ENCODE measurements around the gene UBTD2.
A peak's percentile ranks its signal among the peaks of the same experiment; 100 is the strongest.

UBTD2 gene

GRCh38 chr5:172194985-172195774 is 88.4 kb downstream of the UBTD2 start:
- no peak for DNase-seq (ENCODE audit: low read depth in 2 of 2)

- DNase-seq (ENCODE audit: low read depth in 2 of 2), result no peak
Observed at GRCh38 chr5:172193872-172194271, 89.7 kb downstream of the UBTD2 start, which contains the start of gene EFCAB9. TSS of gene EFCAB9 (plus strand) at chr5:172194172. CDS start at chr5:172194173, 1 bp downstream.

- no peak for DNase-seq (ENCODE audit: low read depth in 2 of 2)
Observed at GRCh38 chr5:172189693-172190296, 93.8 kb downstream of the UBTD2 start.

- DNase-seq (ENCODE audit: low read depth in 2 of 2), result no peak
Observed at GRCh38 chr5:172188893-172189692, 94.5 kb downstream of the UBTD2 start.

- peak; percentile 77 to 85 for DNase-seq (ENCODE audit: low read depth in 2 of 2)
Observed at GRCh38 chr5:172188033-172188892, 95.3 kb downstream of the UBTD2 start, which contains the start of gene STK10. TSS of gene STK10 (minus strand) at chr5:172188224. CDS start at chr5:172188042, 182 bp downstream.

- DNase-seq (ENCODE audit: low read depth in 2 of 2), result peak in 1 of 2 experiments; percentile 63
Observed at GRCh38 chr5:172187118-172188032, 96.2 kb downstream of the UBTD2 start.

- DNase-seq (ENCODE audit: low read depth in 2 of 2), result no peak
Observed at GRCh38 chr5:172186114-172186695, 97.4 kb downstream of the UBTD2 start.

GRCh38 chr5:172185096-172185461 is 98.5 kb downstream of the UBTD2 start:
- DNase-seq (ENCODE audit: low read depth in 2 of 2), result no peak

- no peak for DNase-seq (ENCODE audit: low read depth in 2 of 2)
Observed at GRCh38 chr5:172183881-172184280, 99.7 kb downstream of the UBTD2 start.

GRCh38 chr5:172182291-172182690 is 101.3 kb downstream of the UBTD2 start:
- no peak for DNase-seq (ENCODE audit: low read depth in 2 of 2)

GRCh38 chr5:172180936-172181335 is 102.6 kb downstream of the UBTD2 start:
- DNase-seq (ENCODE audit: low read depth in 2 of 2), result no peak

GRCh38 chr5:172178991-172179989 is 104.3 kb downstream of the UBTD2 start:
- DNase-seq (ENCODE audit: low read depth in 2 of 2), result peak in 1 of 2 experiments; percentile 36

GRCh38 chr5:172178301-172178987 is 105.1 kb downstream of the UBTD2 start:
- DNase-seq (ENCODE audit: low read depth in 2 of 2), result no peak

- no peak for DNase-seq (ENCODE audit: low read depth in 2 of 2)
Observed at GRCh38 chr5:172177176-172177575, 106.4 kb downstream of the UBTD2 start.

GRCh38 chr5:172175263-172175719 is 108.3 kb downstream of the UBTD2 start:
- DNase-seq (ENCODE audit: low read depth in 2 of 2), result peak; percentile 82 to 89

GRCh38 chr5:172173564-172174153 is 109.9 kb downstream of the UBTD2 start:
- DNase-seq (ENCODE audit: low read depth in 2 of 2), result peak; percentile 61 to 80

- no peak for DNase-seq (ENCODE audit: low read depth in 2 of 2)
Observed at GRCh38 chr5:172172912-172173563, 110.5 kb downstream of the UBTD2 start.
